Fibroblast of mammary gland (primary cell): ENCODE results near the gene TWNK.

ENCODE experiments used
- DNase-seq: peaks from one replicate; pipeline ENCODE4 v3.0.0-alpha.2; 2010; ENCODE audit warnings: low read depth
- H3K4me3 ChIP-seq: 2 replicates; pipeline ENCODE4 v1.5.1; 2011; ENCODE audit warnings: low read depth, mild to moderate bottlenecking, low read length, moderate library complexity; ENCODE audit not compliant: control insufficient read depth
- CTCF ChIP-seq: conservative IDR thresholded peaks from 2 replicates; pipeline ENCODE4 v1.5.1; 2011; ENCODE audit warnings: low read depth, low read length, inconsistent platforms; ENCODE audit not compliant: control insufficient read depth, insufficient read depth

The TWNK gene

GRCh38 chr10:101020427-101021075 is 33.2 kb downstream of the TWNK start:
- TF ChIP-seq CTCF, result no peak
- no peak for DNase-seq

GRCh38 chr10:101021239-101021638 is 33.9 kb downstream of the TWNK start:
- TF ChIP-seq CTCF, result no peak
- no peak overlapping the region for H3K4me3 ChIP-seq
- no peak for DNase-seq

More at GRCh38 chr10:101020427-101021075, 33.2 kb downstream of the TWNK start:
- H3K4me3 ChIP-seq, result no peak overlapping the region

- no peak for DNase-seq
- H3K4me3 ChIP-seq, result no peak overlapping the region
- no peak for TF ChIP-seq CTCF
Observed at GRCh38 chr10:101021692-101022251, 34.4 kb downstream of the TWNK start.

GRCh38 chr10:101022967-101023705 is 35.8 kb downstream of the TWNK start:
- TF ChIP-seq CTCF, result no peak
- no peak for DNase-seq
- no peak overlapping the region for H3K4me3 ChIP-seq

GRCh38 chr10:101027106-101027720 is 39.9 kb downstream of the TWNK start:
- no peak for DNase-seq
- no peak for TF ChIP-seq CTCF

GRCh38 chr10:101028446-101029337 is 41.3 kb downstream of the TWNK start:
- no peak for DNase-seq
- H3K4me3 ChIP-seq, result no peak overlapping the region
- TF ChIP-seq CTCF, result no peak

More at GRCh38 chr10:101027106-101027720, 39.9 kb downstream of the TWNK start:
- no peak overlapping the region for H3K4me3 ChIP-seq
